Left ventricle myocardium inferior (tissue), 1 donor: ENCODE data around the gene GABBR2. TPM values are rescaled to one million over a fixed set of nuclear protein-coding genes. Genes with fewer than 3 reads are reported as not detected.

Experiments used
- DNase-seq: peaks from one replicate; pipeline ENCODE4 v3.0.0-alpha.2; 2020
- H3K27ac ChIP-seq: fragments of 200-600 bp; replicated peaks from 2 replicates; pipeline ENCODE4 v1.8.0; 2021
- H3K27me3 ChIP-seq: fragments of 200-600 bp; 2 replicates; pipeline ENCODE4 v1.8.0; 2021; ENCODE audit warnings: low read depth
- H3K36me3 ChIP-seq: fragments of 200-600 bp; 2 replicates; pipeline ENCODE4 v1.8.0; 2021
- H3K4me1 ChIP-seq: fragments of 200-600 bp; 2 replicates; pipeline ENCODE4 v1.8.0; 2021
- H3K4me3 ChIP-seq: fragments of 200-600 bp; 2 replicates; pipeline ENCODE4 v1.8.0; 2021; ENCODE audit warnings: mild to moderate bottlenecking, moderate library complexity
- H3K9me3 ChIP-seq: fragments of 200-600 bp; replicated peaks from 2 replicates; pipeline ENCODE4 v1.8.0; 2021
- intact Hi-C: fragments of 100-400 bp; cut with micrococcal nuclease; formaldehyde crosslinking; loops from one replicate; pipeline ENCODE4 v1.11.0; 2022
- total RNA-seq: library from RNA; stranded (reverse); fragmentation: NEBNext Ultra II Directional; extraction: Animal tissue kit (Norgen Biotek cat#: 25700); gene quantifications from one replicate; pipeline ENCODE4 v1.2.1, GENCODE V29; 2021
- TF ChIP-seq, protein P1 (sequence below): fragments of 200-600 bp; IDR thresholded peaks from 2 replicates; pipeline ENCODE4 v1.8.0; 2021; ENCODE audit warnings: antibody characterized with exemption, mild to moderate bottlenecking, borderline replicate concordance
- donor health status: DM: no; HTN: yes; CAD: no; lungs with severe emphysema.

GABBR2 gene
- total RNA-seq, 1 donor from 2014 or later, result 1.1 TPM

DNA sequence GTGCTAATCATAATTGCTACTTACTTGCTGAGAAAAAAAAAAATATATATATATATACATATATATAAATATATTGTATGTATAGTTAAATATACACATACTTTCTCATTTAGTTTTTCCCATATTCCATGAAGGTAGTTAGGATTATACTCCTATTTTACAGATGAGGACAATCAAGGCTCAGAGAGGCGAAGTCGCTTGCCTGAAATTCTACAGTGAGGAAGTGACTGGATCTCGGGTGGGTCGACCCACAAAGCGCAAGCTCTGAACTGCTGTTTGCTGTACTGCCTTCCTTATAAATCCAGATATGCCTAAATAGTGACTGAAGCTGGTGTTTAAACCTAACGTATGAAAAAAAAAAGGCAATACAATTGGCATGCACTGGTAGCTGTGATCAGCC, 305.0 kb downstream of the GABBR2 start:
- Histone ChIP-seq H3K36me3 (no peaks in the 10 kb centered on the region), H3K9me3 (no peaks in the 10 kb centered on the region), H3K4me3 (no peak overlapping the region), H3K4me1 (no peaks in the 10 kb centered on the region), H3K27me3 (peaks cover 41% of the 10 kb centered on the region), H3K27ac (no peak overlapping the region)
- TF ChIP-seq, protein P1, sequence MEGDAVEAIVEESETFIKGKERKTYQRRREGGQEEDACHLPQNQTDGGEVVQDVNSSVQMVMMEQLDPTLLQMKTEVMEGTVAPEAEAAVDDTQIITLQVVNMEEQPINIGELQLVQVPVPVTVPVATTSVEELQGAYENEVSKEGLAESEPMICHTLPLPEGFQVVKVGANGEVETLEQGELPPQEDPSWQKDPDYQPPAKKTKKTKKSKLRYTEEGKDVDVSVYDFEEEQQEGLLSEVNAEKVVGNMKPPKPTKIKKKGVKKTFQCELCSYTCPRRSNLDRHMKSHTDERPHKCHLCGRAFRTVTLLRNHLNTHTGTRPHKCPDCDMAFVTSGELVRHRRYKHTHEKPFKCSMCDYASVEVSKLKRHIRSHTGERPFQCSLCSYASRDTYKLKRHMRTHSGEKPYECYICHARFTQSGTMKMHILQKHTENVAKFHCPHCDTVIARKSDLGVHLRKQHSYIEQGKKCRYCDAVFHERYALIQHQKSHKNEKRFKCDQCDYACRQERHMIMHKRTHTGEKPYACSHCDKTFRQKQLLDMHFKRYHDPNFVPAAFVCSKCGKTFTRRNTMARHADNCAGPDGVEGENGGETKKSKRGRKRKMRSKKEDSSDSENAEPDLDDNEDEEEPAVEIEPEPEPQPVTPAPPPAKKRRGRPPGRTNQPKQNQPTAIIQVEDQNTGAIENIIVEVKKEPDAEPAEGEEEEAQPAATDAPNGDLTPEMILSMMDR, result no peak
- DNase-seq, result no peak
- intact Hi-C loops, result no loop called here

DNA sequence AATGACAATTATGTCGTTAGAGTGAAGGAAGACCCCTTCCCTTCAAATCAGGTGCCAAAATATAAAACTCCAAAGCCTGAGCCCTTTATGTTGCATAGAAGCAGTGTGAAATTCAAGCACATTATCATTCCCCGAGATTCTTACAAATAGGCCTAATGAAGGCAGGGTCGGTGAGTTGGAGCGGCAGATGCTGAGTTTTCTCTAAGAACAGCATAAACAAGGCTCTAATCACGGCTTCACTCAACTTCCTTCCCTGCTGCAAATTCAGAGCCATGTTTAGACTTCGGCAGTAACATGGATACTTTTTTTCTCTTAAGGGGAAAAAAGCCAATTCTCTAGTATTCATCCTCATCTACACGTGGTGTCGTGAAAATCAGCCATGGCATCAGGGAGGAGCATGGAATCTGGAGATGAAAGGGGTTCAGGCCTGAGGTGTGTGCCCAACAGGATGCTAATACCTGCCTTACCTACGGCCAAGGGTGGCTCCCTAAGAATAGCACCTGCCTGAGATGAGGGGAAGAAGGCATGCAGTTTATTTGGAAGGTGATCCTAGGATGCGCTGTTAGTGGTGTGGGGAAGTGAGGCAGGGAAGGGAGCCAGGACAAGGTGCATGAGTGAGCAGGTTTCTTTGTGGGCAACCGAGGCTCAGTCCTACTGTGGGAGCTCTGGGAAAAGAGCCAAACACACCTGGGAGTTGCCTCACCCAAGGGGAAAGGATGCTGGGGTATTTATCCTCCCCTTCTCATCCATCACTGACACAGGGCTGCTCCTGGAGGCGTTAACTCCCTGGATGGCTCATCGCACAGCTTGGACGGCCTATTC, 306.5 kb downstream of the GABBR2 start:
- no peak for DNase-seq
- intact Hi-C loops, result no loop called here
- TF ChIP-seq, protein P1, result no peak

DNA sequence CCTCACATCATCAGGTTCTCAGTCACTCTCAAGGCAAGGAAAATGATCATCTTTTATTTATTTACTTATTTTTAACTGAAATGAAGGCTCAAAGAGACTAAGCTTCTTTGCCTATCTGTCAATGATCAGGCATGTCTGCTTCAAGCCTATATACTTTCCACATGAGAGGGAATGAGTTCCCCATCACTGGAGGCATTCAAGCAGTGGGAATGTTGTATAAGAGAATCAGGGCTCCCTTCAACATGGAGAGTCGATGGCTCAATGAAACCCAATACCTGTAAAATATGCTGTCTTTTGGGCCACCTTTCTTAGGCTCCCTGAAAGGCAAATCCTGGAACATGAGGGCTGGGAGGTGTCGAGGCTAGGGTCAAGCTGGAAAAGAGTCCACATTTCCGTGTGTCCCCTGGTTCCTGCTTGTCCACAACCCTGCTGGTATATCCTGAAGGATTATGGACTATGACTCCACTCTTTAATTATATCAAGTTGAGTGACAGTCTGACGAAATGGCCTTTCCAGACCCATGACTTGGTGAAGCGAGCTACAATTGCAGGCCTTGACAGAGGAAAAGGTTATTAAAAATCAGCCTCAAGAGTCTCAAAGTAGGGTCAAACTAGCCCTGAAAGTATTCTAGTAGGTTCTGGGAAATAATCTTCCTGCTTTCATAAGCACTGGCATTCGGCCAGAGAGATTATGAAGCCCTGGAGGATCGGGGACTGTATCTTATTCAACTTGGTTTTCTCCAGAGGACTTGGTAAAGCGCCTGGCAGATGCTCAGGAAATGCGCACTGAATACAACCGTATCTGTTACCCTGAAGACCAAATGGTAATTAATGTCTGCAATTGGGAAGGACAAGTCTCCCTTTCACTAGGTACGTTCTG, 307.4 kb downstream of the GABBR2 start:
- Histone ChIP-seq H3K27me3 (peaks cover 62% of the 10 kb centered on the region), H3K27ac (peak overlapping the region; percentile 56), H3K4me3 (no peak overlapping the region), H3K4me1 (no peaks in the 10 kb centered on the region), H3K36me3 (no peaks in the 10 kb centered on the region), H3K9me3 (no peaks in the 10 kb centered on the region)
- TF ChIP-seq, protein P1, result no peak
- intact Hi-C loops, result no loop called here
- DNase-seq, result no peak

More for the DNA sequence above, 306.5 kb downstream of the GABBR2 start:
- H3K27ac ChIP-seq, result peak overlapping the region; percentile 56
- no peaks in the 10 kb centered on the region for H3K4me1 ChIP-seq
- peaks cover 54% of the 10 kb centered on the region for H3K27me3 ChIP-seq
- H3K4me3 ChIP-seq, result no peak overlapping the region
- no peaks in the 10 kb centered on the region for H3K36me3 ChIP-seq
- no peaks in the 10 kb centered on the region for H3K9me3 ChIP-seq

DNA sequence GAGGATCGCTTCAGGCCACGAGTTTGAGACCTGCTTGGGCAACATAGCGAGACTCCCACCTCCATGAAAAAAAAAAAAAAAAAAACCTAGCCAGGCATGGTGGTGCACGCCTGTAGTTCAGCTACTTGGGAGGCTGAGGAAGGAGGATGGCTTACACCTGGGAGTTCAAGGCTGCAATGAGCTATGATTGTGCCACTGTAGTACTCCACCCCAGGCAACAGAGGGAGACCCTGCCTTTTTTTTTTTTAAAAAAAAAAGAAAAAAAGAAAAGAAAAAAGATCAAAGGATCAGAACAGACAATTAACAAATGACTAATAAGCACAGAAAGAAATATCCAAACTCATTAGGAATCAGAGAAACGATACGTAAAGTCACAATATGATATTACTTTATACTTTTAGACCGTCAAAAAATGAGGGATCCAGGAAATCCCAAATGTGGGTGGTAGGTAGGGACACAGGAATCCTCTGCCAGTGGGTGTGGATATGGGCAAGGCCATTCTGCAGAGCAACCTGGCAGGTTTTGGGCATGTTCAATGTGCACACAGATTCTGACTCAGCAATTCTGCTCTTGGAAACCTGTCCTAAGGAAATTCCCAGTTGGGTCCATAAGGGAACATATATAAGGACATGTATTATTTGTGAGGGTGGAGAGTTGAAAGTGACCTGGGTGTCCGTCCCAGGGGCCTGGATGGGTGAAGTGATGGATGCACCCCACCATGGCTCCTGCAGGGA, 308.6 kb downstream of the GABBR2 start:
- H3K27me3 ChIP-seq, result peaks cover 70% of the 10 kb centered on the region
- no peaks in the 10 kb centered on the region for H3K36me3 ChIP-seq
- intact Hi-C loops, result no loop called here
- no peak overlapping the region for H3K27ac ChIP-seq
- TF ChIP-seq, protein P1, result no peak
- no peaks in the 10 kb centered on the region for H3K4me1 ChIP-seq
- DNase-seq, result no peak
- H3K9me3 ChIP-seq, result no peaks in the 10 kb centered on the region
- H3K4me3 ChIP-seq, result no peak overlapping the region

DNA sequence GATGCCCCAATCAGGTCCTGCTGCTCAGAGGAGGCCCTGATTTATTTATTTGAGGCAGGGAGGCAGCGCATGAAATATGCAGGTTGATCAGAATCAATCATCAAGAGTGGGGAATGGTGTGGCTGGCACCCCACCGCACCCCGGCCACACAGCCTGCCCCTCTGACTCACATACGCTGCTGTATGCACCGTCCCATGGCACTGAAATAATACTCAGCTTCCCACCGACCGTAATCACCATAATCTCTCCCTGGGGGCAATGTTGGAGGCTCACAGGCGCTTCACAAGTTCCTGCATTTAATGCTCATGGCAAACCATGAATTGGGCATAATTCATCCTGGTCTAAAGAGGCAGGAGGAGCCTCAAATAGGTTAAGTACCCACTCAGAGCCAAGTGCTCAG, 312.1 kb downstream of the GABBR2 start:
- H3K27me3 ChIP-seq, result peaks cover 53% of the 10 kb centered on the region
- H3K4me3 ChIP-seq, result no peak overlapping the region
- H3K36me3 ChIP-seq, result no peaks in the 10 kb centered on the region
- no peak for DNase-seq
- H3K4me1 ChIP-seq, result no peaks in the 10 kb centered on the region
- no peak overlapping the region for H3K27ac ChIP-seq
- no peaks in the 10 kb centered on the region for H3K9me3 ChIP-seq
- TF ChIP-seq, protein P1, result no peak
- intact Hi-C loops, result no loop called here
